GM12878 (cell line): ENCODE results near the gene GLOD5. TPM values are rescaled to one million over a fixed set of nuclear protein-coding genes. Genes with fewer than 3 reads are reported as not detected.

Source experiments
- ATAC-seq: fragments of 200-7000 bp; cut with Tn5 transposase; 3 replicates; pipeline ENCODE4 v1.9.1; 2020; ENCODE audit warnings: mild to moderate bottlenecking, moderate library complexity
- BruUV-seq: library from RNA; stranded (reverse); fragments of 400-500 nt; replicated peaks from 2 replicates; lab custom pipeline; 2021; lab: Mats Ljungman, UMichigan
- CTCF ChIA-PET: fragments of 300-600 bp; sonication (Branson Sonifier 250); formaldehyde crosslinking; extraction: SDS; loops from one replicate; lab custom pipeline; 2021; ENCODE audit warnings: inconsistent platforms; lab: Yijun Ruan, JAX
- POLR2A ChIA-PET: fragments of 350-600 bp; formaldehyde crosslinking; extraction: SDS; loops from one replicate; lab custom pipeline; 2021; ENCODE audit warnings: inconsistent platforms; lab: Charles Lee
- RAD21 ChIA-PET: fragments of 300-600 bp; sonication (Branson Sonifier 250); formaldehyde crosslinking; loops from one replicate; lab custom pipeline; 2023; ENCODE audit warnings: antibody characterized with exemption; ENCODE audit not compliant: unreplicated experiment; lab: Charles Lee
- SMC1A ChIA-PET: fragments of 300-600 bp; sonication (Branson Sonifier 250); formaldehyde crosslinking; loops from one replicate; lab custom pipeline; 2023; ENCODE audit not compliant: unreplicated experiment, uncharacterized antibody; lab: Charles Lee
- DNase-seq: peaks from one replicate; pipeline ENCODE4 v3.0.0-alpha.2; 2011; ENCODE audit warnings: low read depth, low spot score
- FAIRE-seq: peaks from 3 replicates; lab custom pipeline; 2011; peaks lifted over from hg19 to GRCh38; lab: Jason Lieb, UNC
- H2AFZ ChIP-seq: 2 replicates; pipeline ENCODE4 v1.6.0; 2011; ENCODE audit warnings: low read depth, low read length, control low read depth; ENCODE audit not compliant: control insufficient read depth
- H3K27ac ChIP-seq: 2 replicates; pipeline ENCODE4 v1.5.1; 2011; ENCODE audit warnings: control low read depth; ENCODE audit not compliant: control insufficient read depth, insufficient read depth
- H3K27me3 ChIP-seq, 2 experiments: replicated peaks in 1 of 2; 2 replicates each; pipeline versions ENCODE4 v1.6.0 to v1.6.1; 2011; ENCODE audit warnings: low read length in 1 of 2; ENCODE audit not compliant: control insufficient read depth in 2 of 2, insufficient read depth in 2 of 2
- H3K36me3 ChIP-seq, 2 experiments: 2 replicates each; pipeline ENCODE4 v1.5.1; 2011; ENCODE audit warnings: low read length in 1 of 2; ENCODE audit not compliant: control insufficient read depth in 2 of 2, insufficient read depth in 2 of 2
- H3K4me1 ChIP-seq: 2 replicates; pipeline ENCODE4 v1.6.1; 2011; ENCODE audit warnings: mild to moderate bottlenecking, low read length, moderate library complexity, mixed read lengths; ENCODE audit not compliant: control insufficient read depth, insufficient read depth
- H3K4me2 ChIP-seq: 2 replicates; pipeline ENCODE4 v1.6.0; 2011; ENCODE audit warnings: control low read depth; ENCODE audit not compliant: control insufficient read depth, insufficient read depth
- H3K4me3 ChIP-seq: fragments of 200-600 bp; sonication (generic); 2 replicates; pipeline ENCODE4 v1.5.1; 2016
- H3K79me2 ChIP-seq: 2 replicates; pipeline ENCODE4 v1.6.0; 2011; ENCODE audit warnings: low read length; ENCODE audit not compliant: control insufficient read depth, insufficient read depth
- H3K9ac ChIP-seq: 2 replicates; pipeline ENCODE4 v1.8.0; 2011; ENCODE audit warnings: low read length, control low read depth, mixed read lengths; ENCODE audit not compliant: control insufficient read depth, insufficient read depth
- H3K9me3 ChIP-seq: replicated peaks from 3 replicates; pipeline ENCODE4 v1.5.1; 2011; ENCODE audit warnings: mild to moderate bottlenecking, low read length; ENCODE audit not compliant: control insufficient read depth, insufficient read depth
- H4K20me1 ChIP-seq: 2 replicates; pipeline ENCODE4 v1.6.0; 2011; ENCODE audit not compliant: control insufficient read depth, insufficient read depth
- ASH2L ChIP-seq: fragments of 300-600, 200-600 bp; sonication (generic); IDR thresholded peaks from 2 replicates; pipeline ENCODE4 v1.6.1; 2017; ENCODE audit warnings: low read depth, mild to moderate bottlenecking, borderline replicate concordance
- BMI1 ChIP-seq: fragments of 450-650 bp; IDR thresholded peaks from 2 replicates; pipeline ENCODE4 v1.6.1; 2016; ENCODE audit warnings: mild to moderate bottlenecking, moderate library complexity, borderline replicate concordance
- CBX5 ChIP-seq: sonication (generic); IDR thresholded peaks from 2 replicates; pipeline ENCODE4 v1.6.1; 2016; ENCODE audit warnings: low read depth, moderate library complexity, mild to moderate bottlenecking, inconsistent platforms
- CHD1 ChIP-seq: IDR thresholded peaks from 2 replicates; pipeline ENCODE4 v1.6.1; 2012; ENCODE audit warnings: low read depth, low read length, improper control_type of control experiment
- CUX1 ChIP-seq: IDR thresholded peaks from 2 replicates; pipeline ENCODE4 v1.6.1; 2012; ENCODE audit warnings: improper control_type of control experiment, low read depth, low read length; ENCODE audit not compliant: insufficient replicate concordance
- DPF2 ChIP-seq: fragments of 450-650 bp; IDR thresholded peaks from 2 replicates; pipeline ENCODE4 v1.6.1; 2017; ENCODE audit warnings: mild to moderate bottlenecking
- EED ChIP-seq: sonication (generic); IDR thresholded peaks from 2 replicates; pipeline ENCODE4 v1.6.1; 2016; ENCODE audit warnings: antibody characterized with exemption, low read depth
- GABPA ChIP-seq: IDR thresholded peaks from 2 replicates; pipeline ENCODE4 v1.6.1; 2014; ENCODE audit warnings: antibody characterized with exemption, low read depth, mild to moderate bottlenecking, inconsistent platforms
- IKZF2 ChIP-seq, 2 experiments: fragments of 450-650 bp; IDR thresholded peaks; 2 replicates each; pipeline ENCODE4 v1.6.1; 2017; ENCODE audit warnings: mild to moderate bottlenecking in 2 of 2, moderate library complexity in 2 of 2
- MTA3 ChIP-seq: IDR thresholded peaks from 2 replicates; pipeline ENCODE4 v1.6.1; 2012; ENCODE audit warnings: low read length, inconsistent platforms, borderline replicate concordance
- PML ChIP-seq: IDR thresholded peaks from 2 replicates; pipeline ENCODE4 v1.6.1; 2012; ENCODE audit warnings: low read length, inconsistent platforms
- POLR2A ChIP-seq: IDR thresholded peaks from 2 replicates; pipeline ENCODE4 v1.6.1; 2011; ENCODE audit warnings: low read depth, mild to moderate bottlenecking, low read length
- POU2F2 ChIP-seq: IDR thresholded peaks from 3 replicates; pipeline ENCODE4 v1.6.1; 2011; ENCODE audit warnings: low read depth, mild to moderate bottlenecking, low read length, borderline replicate concordance
- RAD51 ChIP-seq: fragments of 450-650 bp; IDR thresholded peaks from 2 replicates; pipeline ENCODE4 v1.6.1; 2016; ENCODE audit warnings: moderate library complexity, mild to moderate bottlenecking, inconsistent platforms
- RUNX3 ChIP-seq: IDR thresholded peaks from 2 replicates; pipeline ENCODE4 v1.6.1; 2012; ENCODE audit warnings: low read length, inconsistent platforms
- SPI1 ChIP-seq: IDR thresholded peaks from 2 replicates; pipeline ENCODE4 v1.6.1; 2011; ENCODE audit warnings: low read depth, mild to moderate bottlenecking, low read length, moderate library complexity, borderline replicate concordance; ENCODE audit not compliant: insufficient read depth
- ZNF24 ChIP-seq: fragments of 450-650 bp; IDR thresholded peaks from 2 replicates; pipeline ENCODE4 v1.6.1; 2017; ENCODE audit warnings: antibody characterized with exemption, mild to moderate bottlenecking
- ZNF274 ChIP-seq: IDR thresholded peaks from one replicate; pipeline ENCODE4 v1.8.0; 2011; ENCODE audit not compliant: insufficient read length, insufficient read depth
- WGBS: methylation state at CpG from one replicate; pipeline ENCODE4 v1.1.6; 2016; ENCODE audit warnings: low lambda C conversion rate; ENCODE audit not compliant: insufficient replicate concordance, insufficient coverage; ENCODE audit errors: missing lambda C conversion rate; 5-methylcytosine and 5-hydroxymethylcytosine counted together
- in situ Hi-C: fragments of 300-500 bp; cut with MboI; formaldehyde crosslinking; loops from 9 replicates; pipeline ENCODE4 v1.14.3; 2018; ENCODE audit warnings: mixed read lengths
- intact Hi-C: fragments of 100-400 bp; cut with micrococcal nuclease; formaldehyde crosslinking; loops from one replicate; pipeline ENCODE4 v1.14.2; 2022; ENCODE audit not compliant: unreplicated experiment
- polyA plus RNA-seq, 11 experiments: library from polyadenylated mRNA; depleted of rRNA in 4 of 11; unstranded in 6 of 11; stranded (reverse) in 5 of 11; fragments of >200 nt; fragmentation: Nextera tagmentation in 4 of 11; fragmentation: Illumina TruSeq in 1 of 11; extraction: Ambion mirVana in 4 of 11; extraction: Trizol in 1 of 11; gene quantifications; 1 replicate in 1 of 11; 2 replicates in 10 of 11; pipeline versions ENCODE4 v1.2.1 to v1.2.3, GENCODE V29; 2011 to 2016; ENCODE audit warnings: inconsistent platforms in 2 of 11, missing spikeins in 2 of 11, low read depth in 1 of 11
- total RNA-seq, 4 experiments: library from RNA; depleted of rRNA in 3 of 4; stranded (reverse); fragments of >200 nt in 3 of 4; fragmentation: Illumina TruSeq in 1 of 4; extraction: Trizol in 1 of 4; gene quantifications; 2 replicates each; pipeline versions ENCODE4 v1.2.1 to v1.2.3, GENCODE V29; 2013 to 2021

GLOD5 gene
- total and polyA plus RNA-seq, 10 of the 15 experiments (the other 5 are each of a cell fraction or from before 2014, with no cell fraction given): not detected

GRCh38 chrX:48752498-48752897 is 9.0 kb upstream of the GLOD5 start (continued):
- TF ChIP-seq ASH2L: no peak
- TF ChIP-seq POLR2A: no peak
- no peak for TF ChIP-seq BMI1
- TF ChIP-seq PML: no peak

GRCh38 chrX:48753708-48754228 is 7.8 kb upstream of the GLOD5 start:
- H3K27ac ChIP-seq: no peak overlapping the region
- POLR2A ChIA-PET: no interaction called here
- H3K4me2 ChIP-seq: no peak overlapping the region
- DNase-seq: no peak
- no peaks in the 10 kb centered on the region; the same call in 2 of the 3 replicates for H3K9me3 ChIP-seq
- no peak for ATAC-seq
- H3K4me1 ChIP-seq: no peaks in the 10 kb centered on the region
- in situ Hi-C loops: no loop called here
- H3K27me3 ChIP-seq: no peaks in the 10 kb centered on the region
- CTCF ChIA-PET: no interaction called here
- intact Hi-C loops: no loop called here
- FAIRE-seq: no peak
- BruUV-seq: no TSS peak
- no peak overlapping the region for H3K9ac ChIP-seq
- H3K36me3 ChIP-seq: no peaks in the 10 kb centered on the region
- WGBS: 15% methylated on average over 8 of the region's 8 CpGs
- no peak overlapping the region for H3K4me3 ChIP-seq
- SMC1A ChIA-PET: no interaction called here
- TF ChIP-seq SPI1: no peak
- TF ChIP-seq CUX1: no peak
- no peak for TF ChIP-seq POU2F2
- TF ChIP-seq DPF2: no peak
- no peak for TF ChIP-seq CHD1
- no peak for TF ChIP-seq CBX5
- TF ChIP-seq IKZF2 (IDR thresholded peaks at IDR 0.05): no peak
- no peak for TF ChIP-seq ZNF274
- no peak for TF ChIP-seq ZNF24
- TF ChIP-seq GABPA: no peak
- TF ChIP-seq RAD51: no peak
- no peak for TF ChIP-seq RUNX3
- TF ChIP-seq EED: no peak
- TF ChIP-seq MTA3: no peak
- H4K20me1 ChIP-seq: no peaks in the 10 kb centered on the region
- RAD21 ChIA-PET: no interaction called here
- H3K79me2 ChIP-seq: no peaks in the 10 kb centered on the region
- H2AFZ ChIP-seq: no peak overlapping the region
